NCI-H2196 treated with DMSO at 0.1 percent for 48 hours (cell line): ENCODE data around the gene MYO9A.
"Not testable (repeated sequence)": the region's sequence is repeated elsewhere in the genome, so short reads cannot be mapped to it uniquely, and the experiment has no call there.

ENCODE experiments used
- DNase-seq: peaks from one replicate; lab custom pipeline; 2025; ENCODE audit not compliant: unreplicated experiment; lab: John Stamatoyannopoulos, UW

The MYO9A gene

GRCh38 chr15:71889947-71890346 lies 228.0 kb downstream of the MYO9A start:
- DNase-seq: no peak

GRCh38 chr15:71889385-71889784 lies 228.6 kb downstream of the MYO9A start:
- DNase-seq: no peak

GRCh38 chr15:71888797-71889196 lies 229.2 kb downstream of the MYO9A start:
- no peak for DNase-seq

- no peak for DNase-seq
Observed at GRCh38 chr15:71885390-71885789, 232.6 kb downstream of the MYO9A start.

- DNase-seq: no peak
Observed at GRCh38 chr15:71883447-71883846, 234.5 kb downstream of the MYO9A start.

GRCh38 chr15:71880276-71880675 lies 237.7 kb downstream of the MYO9A start:
- DNase-seq: no peak

GRCh38 chr15:71874245-71874644 lies 243.7 kb downstream of the MYO9A start:
- DNase-seq: no peak

GRCh38 chr15:71858232-71858631 lies 259.7 kb downstream of the MYO9A start:
- not testable (repeated sequence) for DNase-seq

GRCh38 chr15:71853543-71853942 lies 264.4 kb downstream of the MYO9A start:
- DNase-seq: no peak

GRCh38 chr15:71844916-71845315 lies 273.0 kb downstream of the MYO9A start:
- DNase-seq: no peak

- no peak for DNase-seq
Observed at GRCh38 chr15:71841563-71841962, 276.4 kb downstream of the MYO9A start.

GRCh38 chr15:71830981-71831380 lies 287.0 kb downstream of the MYO9A start:
- DNase-seq: no peak

GRCh38 chr15:71826196-71826595 lies 291.8 kb downstream of the MYO9A start:
- DNase-seq: no peak

GRCh38 chr15:71825021-71825730 lies 292.8 kb downstream of the MYO9A start:
- DNase-seq: no peak

- no peak for DNase-seq
Observed at GRCh38 chr15:71823801-71824200, 294.1 kb downstream of the MYO9A start.

GRCh38 chr15:71822890-71823630 lies 294.9 kb downstream of the MYO9A start:
- DNase-seq: no peak

- DNase-seq: no peak
Observed at GRCh38 chr15:71821547-71822129, 296.3 kb downstream of the MYO9A start.

GRCh38 chr15:71820127-71820526 lies 297.8 kb downstream of the MYO9A start:
- no peak for DNase-seq

- no peak for DNase-seq
Observed at GRCh38 chr15:71817351-71817750, 300.6 kb downstream of the MYO9A start.

- no peak for DNase-seq
Observed at GRCh38 chr15:71815301-71815700, 302.6 kb downstream of the MYO9A start.

- DNase-seq: no peak
Observed at GRCh38 chr15:71813723-71814470, 304.1 kb downstream of the MYO9A start.
